Activated CD8-positive, alpha-beta memory T cell treated with anti-CD3 and anti-CD28 coated beads for 1 hour (primary cell): ENCODE measurements around the gene NCKAP5.
"Not testable (repeated sequence)": the region's sequence is repeated elsewhere in the genome, so short reads cannot be mapped to it uniquely, and the experiment has no call there.

Experiments
- DNase-seq, 2 donors: peaks; one replicate each; pipeline ENCODE4 v3.0.0-alpha.2; 2020; ENCODE audit warnings: low read depth in 1 of 2; ENCODE audit errors: extremely low read depth in 1 of 2

NCKAP5 gene

GRCh38 chr2:132715386-132716351, 852.6 kb downstream of the NCKAP5 start:
- DNase-seq: no peak

GRCh38 chr2:132703396-132703795, 864.9 kb downstream of the NCKAP5 start:
- no peak for DNase-seq

GRCh38 chr2:132701810-132702209, 866.5 kb downstream of the NCKAP5 start:
- DNase-seq: no peak

- not testable (repeated sequence) for DNase-seq
Measured at GRCh38 chr2:132699802-132700201, 868.5 kb downstream of the NCKAP5 start.

GRCh38 chr2:132698347-132698746, 869.9 kb downstream of the NCKAP5 start:
- not testable (repeated sequence) for DNase-seq

GRCh38 chr2:132697556-132698205, 870.6 kb downstream of the NCKAP5 start:
- no peak for DNase-seq

- no peak for DNase-seq
Measured at GRCh38 chr2:132692816-132693215, 875.4 kb downstream of the NCKAP5 start.

GRCh38 chr2:132691556-132691955, 876.7 kb downstream of the NCKAP5 start:
- DNase-seq: no peak

GRCh38 chr2:132690664-132691303, 877.5 kb downstream of the NCKAP5 start:
- no peak for DNase-seq

- DNase-seq: no peak
Measured at GRCh38 chr2:132681766-132682165, 886.5 kb downstream of the NCKAP5 start.

GRCh38 chr2:132680544-132680943, 887.7 kb downstream of the NCKAP5 start:
- no peak for DNase-seq

- no peak for DNase-seq
Measured at GRCh38 chr2:132678483-132678882, 889.8 kb downstream of the NCKAP5 start.

- DNase-seq: no peak
Measured at GRCh38 chr2:132677661-132678060, 890.6 kb downstream of the NCKAP5 start.

GRCh38 chr2:132676999-132677398, 891.3 kb downstream of the NCKAP5 start:
- no peak for DNase-seq

- no peak for DNase-seq
Measured at GRCh38 chr2:132671151-132671835, 897.0 kb downstream of the NCKAP5 start.

GRCh38 chr2:132670496-132671150, 897.6 kb downstream of the NCKAP5 start:
- DNase-seq: no peak

GRCh38 chr2:132669908-132670495, 898.3 kb downstream of the NCKAP5 start, which contains the start of gene LYPD1:
Gene LYPD1 (minus strand): TSS chr2:132670205. CDS start chr2:132669932, 273 bp downstream.
- no peak for DNase-seq

GRCh38 chr2:132668987-132669907, 899.0 kb downstream of the NCKAP5 start:
- DNase-seq: no peak
